GM06990 (cell line): ENCODE measurements around the gene DDX10.
"Not testable (repeated sequence)": the region's sequence is repeated elsewhere in the genome, so short reads cannot be mapped to it uniquely, and the experiment has no call there.

Experiments
- DNase-seq: peaks from one replicate; pipeline ENCODE4 v3.0.0-alpha.2; 2011; ENCODE audit not compliant: insufficient read length; ENCODE audit errors: extremely low read depth
- H3K27me3 ChIP-seq: replicated peaks from 2 replicates; pipeline ENCODE4 v1.6.0; 2011; ENCODE audit warnings: low read length; ENCODE audit not compliant: control insufficient read depth, insufficient read depth
- H3K36me3 ChIP-seq: 2 replicates; pipeline ENCODE4 v1.5.1; 2011; ENCODE audit warnings: low read length; ENCODE audit not compliant: control insufficient read depth, insufficient read depth
- H3K4me3 ChIP-seq: replicated peaks from 2 replicates; pipeline ENCODE4 v1.5.1; 2011; ENCODE audit warnings: low read depth, mild to moderate bottlenecking, control low read depth, low read length
- CTCF ChIP-seq: IDR thresholded peaks from 2 replicates; pipeline ENCODE4 v1.5.1; 2011; ENCODE audit warnings: low read length, control low read depth, mild to moderate bottlenecking, inconsistent platforms; ENCODE audit not compliant: insufficient read depth, poor library complexity, severe bottlenecking

Gene DDX10

DNA sequence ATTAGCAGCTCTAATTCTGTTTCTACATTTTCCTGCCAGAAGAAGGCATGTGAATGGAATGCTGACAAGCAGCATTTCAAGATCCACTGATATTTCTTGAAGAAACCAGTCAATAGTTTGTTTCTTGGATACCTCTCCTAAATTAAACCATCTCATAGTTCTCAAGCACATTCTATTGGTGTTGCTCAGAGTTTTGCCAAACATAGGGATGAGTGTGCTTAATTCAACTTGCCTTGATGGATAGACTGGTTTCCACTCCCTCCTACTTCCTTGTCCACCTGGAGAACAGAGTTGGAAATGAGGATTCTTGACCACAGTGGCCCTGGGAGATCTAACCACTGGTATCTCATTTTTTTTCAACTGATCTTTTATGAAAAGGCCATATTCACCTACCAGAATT lies 29.8 kb upstream of the DDX10 start:
- no peaks in the 10 kb centered on the region for H3K27me3 ChIP-seq
- no peaks in the 10 kb centered on the region for H3K36me3 ChIP-seq
- DNase-seq: no peak
- H3K4me3 ChIP-seq: no peak overlapping the region
- no peak for TF ChIP-seq CTCF

GRCh38 chr11:108636222-108636621 lies 28.6 kb upstream of the DDX10 start:
- Histone ChIP-seq H3K4me3 (no peak overlapping the region), H3K36me3 (no peaks in the 10 kb centered on the region), H3K27me3 (no peaks in the 10 kb centered on the region)
- DNase-seq: no peak
- no peak for TF ChIP-seq CTCF

GRCh38 chr11:108639146-108639545 lies 25.7 kb upstream of the DDX10 start:
- DNase-seq: no peak
- TF ChIP-seq CTCF: no peak
- Histone ChIP-seq H3K27me3 (no peaks in the 10 kb centered on the region), H3K4me3 (no peak overlapping the region), H3K36me3 (no peaks in the 10 kb centered on the region)

- not testable (repeated sequence) for H3K36me3 ChIP-seq, H3K4me3 ChIP-seq, H3K27me3 ChIP-seq, DNase-seq
These were observed 23.1 kb upstream of the DDX10 start for GRCh38 chr11:108641752-108642151.

GRCh38 chr11:108643974-108644373 lies 20.9 kb upstream of the DDX10 start:
- no peak overlapping the region for H3K4me3 ChIP-seq

DNA sequence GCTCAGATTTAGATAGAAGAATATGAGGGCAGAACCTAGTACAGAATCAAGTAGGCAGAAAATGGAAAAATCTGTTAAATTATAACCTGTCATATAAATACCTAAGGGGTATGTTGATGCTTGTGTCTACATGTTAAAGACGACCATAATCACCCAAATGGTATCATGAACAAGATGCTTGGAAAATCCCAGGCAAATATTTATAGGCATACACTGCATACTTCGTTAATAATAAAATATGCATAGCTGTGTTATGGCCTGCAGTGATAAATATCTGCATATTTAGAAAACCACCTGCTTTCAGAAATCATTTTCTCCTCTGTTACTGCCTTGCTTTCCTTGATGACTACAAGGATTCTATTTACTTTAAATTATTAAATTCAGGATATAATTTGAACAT lies 18.9 kb upstream of the DDX10 start:
- TF ChIP-seq CTCF: no peak

More at GRCh38 chr11:108643974-108644373, 20.9 kb upstream of the DDX10 start:
- Histone ChIP-seq H3K27me3 (no peaks in the 10 kb centered on the region), H3K36me3 (no peaks in the 10 kb centered on the region)
- TF ChIP-seq CTCF: no peak
- no peak for DNase-seq

More for the DNA sequence above, 18.9 kb upstream of the DDX10 start:
- Histone ChIP-seq H3K27me3 (no peaks in the 10 kb centered on the region), H3K4me3 (no peak overlapping the region), H3K36me3 (no peaks in the 10 kb centered on the region)
- DNase-seq: no peak
